COR-L47 (cell line): Measurements from ENCODE around the gene MBD3L1.

Source experiments
- DNase-seq: peaks from one replicate; lab custom pipeline; 2025; lab: John Stamatoyannopoulos, UW

MBD3L1 gene

DNA sequence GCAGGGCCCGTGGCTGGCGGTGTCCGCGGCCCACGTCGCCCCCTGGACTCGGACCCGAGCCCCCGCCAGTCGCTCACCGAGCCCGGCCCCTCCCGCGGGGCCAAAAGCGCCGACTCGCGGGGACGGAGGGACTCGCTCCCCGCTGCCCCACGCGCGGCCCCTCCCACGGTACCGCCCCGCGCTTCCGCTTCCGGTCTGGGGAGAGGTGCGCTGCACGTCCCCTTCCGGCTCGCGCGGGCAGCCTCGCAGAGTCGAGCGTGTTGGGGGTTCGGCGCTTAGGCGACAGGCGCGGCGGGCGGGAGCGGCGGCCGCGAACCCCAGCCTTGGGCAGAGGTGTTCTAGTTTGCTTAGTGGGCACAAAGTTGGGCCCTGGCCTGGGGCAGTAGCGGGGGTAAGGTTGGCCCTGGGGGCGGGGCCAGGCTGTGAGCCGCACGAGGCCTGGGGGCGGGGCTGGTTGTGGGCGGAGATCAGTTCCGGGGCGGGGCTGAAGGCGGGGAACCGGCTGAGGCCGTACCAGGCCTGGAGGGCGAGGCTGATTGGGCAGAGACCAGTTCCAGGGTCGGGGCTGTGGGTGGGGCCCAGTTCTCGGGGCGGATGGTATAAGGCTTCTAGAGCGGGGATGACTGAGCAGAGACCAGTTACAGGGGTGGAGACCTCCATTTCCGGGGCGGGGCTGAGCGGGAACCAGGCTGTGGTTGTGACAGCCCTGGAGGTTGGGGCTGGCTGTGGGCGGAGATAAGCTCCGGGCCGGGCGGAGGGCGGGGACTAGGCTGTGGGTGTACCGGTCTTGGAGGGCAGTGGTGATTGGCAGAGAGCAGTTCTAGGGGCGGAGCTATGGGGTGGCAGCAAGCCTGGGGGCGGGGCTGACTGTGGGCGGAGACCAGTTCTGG lies at the start of gene MBD3L1, which contains the start of gene ZNF558:
TSS of gene MBD3L1 (plus strand) at position 246 of the 890 bp plus-strand sequence. CDS start 10,302 bp downstream, outside the sequence.
TSS of gene ZNF558 (minus strand) at position 173 of the 890 bp plus-strand sequence. CDS start 9,645 bp downstream, outside the sequence.
- peak; percentile 96 for DNase-seq

GRCh38 chr19:8794823-8795222 lies 37.4 kb upstream of the MBD3L1 start:
- DNase-seq = no peak

DNA sequence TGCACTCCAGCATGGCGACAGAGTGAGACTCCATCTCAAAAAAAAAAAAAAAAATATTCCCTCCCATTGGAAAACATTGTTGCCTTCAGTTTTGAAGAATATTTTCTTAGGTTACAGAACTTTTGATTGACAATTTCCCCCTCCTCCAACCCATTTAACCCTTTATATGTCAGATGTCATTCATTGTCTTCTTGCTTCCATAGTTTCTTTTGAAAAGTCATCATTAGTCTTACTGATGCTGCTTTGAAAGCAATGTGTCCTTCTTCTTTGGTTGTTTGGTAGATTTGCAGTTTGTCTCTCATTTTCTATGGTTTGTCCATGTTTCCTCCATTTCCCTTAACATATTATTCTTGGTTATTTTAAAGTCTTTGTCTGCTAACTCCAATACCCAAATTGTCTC lies 25.5 kb upstream of the MBD3L1 start:
- DNase-seq = no peak

- DNase-seq = no peak
These were observed 20.6 kb upstream of the MBD3L1 start for GRCh38 chr19:8811315-8812172.

DNA sequence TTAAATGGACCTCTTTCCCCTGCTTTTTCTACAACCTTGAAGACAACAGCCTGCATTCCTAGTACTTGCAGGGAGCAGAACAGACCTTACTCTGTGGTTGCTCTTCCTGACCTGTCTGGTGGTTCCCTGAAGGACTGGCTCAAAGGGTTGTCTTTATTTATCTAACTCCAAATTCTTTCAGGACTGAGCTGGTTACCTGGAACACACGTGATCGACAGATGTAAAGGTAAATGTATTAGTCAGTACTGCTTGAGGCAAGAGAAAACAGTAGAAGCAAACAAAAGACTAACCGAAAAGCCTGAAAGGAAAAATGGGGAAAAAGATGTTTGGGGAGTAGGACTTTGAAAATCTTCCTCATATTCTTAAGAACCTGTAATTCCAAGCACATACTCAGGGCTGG lies 18.0 kb upstream of the MBD3L1 start:
- no peak for DNase-seq

DNA sequence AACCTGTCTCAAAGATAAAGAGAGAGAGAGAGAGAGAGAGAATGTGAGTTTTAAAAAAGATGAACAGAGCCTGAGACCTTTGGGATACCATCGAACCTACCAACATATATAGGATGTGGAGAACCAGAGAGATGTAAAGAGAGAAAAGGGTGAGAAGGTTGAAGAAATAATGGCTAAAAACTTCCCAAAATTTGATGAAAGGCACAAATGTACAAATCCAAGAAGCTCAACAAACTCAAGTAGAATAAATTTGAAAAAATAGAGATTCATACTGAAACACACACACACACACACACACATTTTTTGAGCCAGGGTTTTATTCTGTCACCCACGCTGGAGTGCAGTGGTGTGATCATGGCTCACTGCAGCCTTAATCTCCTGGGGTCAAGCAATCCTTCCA lies 16.4 kb upstream of the MBD3L1 start:
- no peak for DNase-seq

- DNase-seq = no peak
These were observed 11.9 kb upstream of the MBD3L1 start for GRCh38 chr19:8820234-8820633.

GRCh38 chr19:8821748-8822241 lies 10.4 kb upstream of the MBD3L1 start:
- no peak for DNase-seq

- DNase-seq = no peak
These were observed 5.8 kb upstream of the MBD3L1 start for GRCh38 chr19:8826371-8826770.

DNA sequence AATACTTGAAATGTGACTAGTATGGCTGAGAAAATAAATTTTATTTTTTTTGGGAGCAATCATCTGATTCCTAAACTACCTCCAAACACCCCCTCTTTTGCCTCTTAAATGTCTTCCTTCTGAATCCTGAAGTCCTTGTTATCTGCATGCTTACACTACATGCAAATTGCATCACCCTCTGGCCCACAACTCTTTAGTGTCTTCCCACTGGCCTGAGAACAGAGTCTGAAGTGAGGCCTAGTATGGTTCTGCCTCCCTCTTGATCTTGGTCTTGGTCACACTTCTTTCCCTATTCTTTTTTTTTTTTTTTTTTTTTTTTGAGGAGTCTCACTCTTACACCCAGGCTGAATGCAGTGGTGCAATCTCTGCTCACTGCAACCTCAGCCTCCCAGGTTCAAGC lies 4.9 kb upstream of the MBD3L1 start:
- DNase-seq = no peak

DNA sequence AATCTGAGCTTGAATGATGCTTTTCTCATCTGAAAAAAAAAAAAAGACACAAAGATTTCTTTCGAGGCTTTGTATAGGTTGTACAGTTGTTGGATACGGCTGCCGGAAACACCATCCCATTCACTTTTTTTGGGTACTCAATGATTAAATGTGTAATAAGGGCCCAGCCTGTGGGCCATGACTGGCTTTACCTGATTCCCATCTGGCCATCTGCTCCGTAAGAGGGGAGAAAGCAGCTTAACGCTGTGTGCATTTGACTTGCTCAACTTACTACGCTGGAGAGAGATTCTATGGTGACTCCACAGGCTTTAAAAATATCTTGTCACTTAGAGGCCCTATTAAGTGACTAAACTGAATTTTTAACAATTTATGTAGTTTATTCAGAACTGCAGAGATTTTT lies 804 bp upstream of the MBD3L1 start:
- DNase-seq = no peak

GRCh38 chr19:8831832-8832131 lies 395 bp upstream of the MBD3L1 start:
- peak; percentile 44 for DNase-seq

DNA sequence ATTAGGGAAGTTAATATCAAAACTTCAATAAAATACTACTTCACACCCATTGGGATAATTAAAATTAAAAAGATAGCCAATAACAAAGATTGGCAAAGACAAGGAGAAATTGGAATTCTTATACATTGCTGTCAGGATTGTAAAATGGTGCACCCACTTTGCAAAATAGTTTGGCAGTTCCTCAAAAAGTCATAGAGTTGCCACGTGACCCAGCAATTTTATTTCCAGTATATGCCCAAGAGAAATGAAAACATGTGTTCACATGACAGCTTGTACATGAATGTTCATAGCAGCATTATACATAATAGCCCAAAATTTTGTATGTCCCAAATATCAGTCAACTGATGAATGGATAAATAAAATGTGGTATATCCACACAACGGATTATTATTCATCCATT lies 3.3 kb downstream of the MBD3L1 start:
- no peak for DNase-seq

DNA sequence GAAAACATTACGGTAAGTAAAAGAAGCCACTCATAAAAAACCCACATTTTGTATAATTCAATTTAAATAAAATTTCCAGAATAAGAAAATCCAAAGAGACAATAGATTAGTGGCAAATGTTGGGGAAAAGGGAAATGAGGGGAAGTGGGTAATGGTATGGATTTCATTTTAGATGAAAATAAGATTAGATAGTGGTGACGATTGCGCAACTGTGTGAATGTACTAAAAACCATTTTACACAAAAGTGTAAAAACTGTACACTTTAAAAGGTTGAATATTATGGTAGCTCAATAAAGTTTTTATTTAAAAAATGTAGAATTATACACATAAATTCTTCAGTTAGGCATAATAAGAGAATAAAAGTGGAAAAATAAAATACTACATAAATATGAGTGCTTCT lies 3.7 kb downstream of the MBD3L1 start:
- DNase-seq = no peak

GRCh38 chr19:8840708-8841107 lies 8.5 kb downstream of the MBD3L1 start:
- DNase-seq = no peak

DNA sequence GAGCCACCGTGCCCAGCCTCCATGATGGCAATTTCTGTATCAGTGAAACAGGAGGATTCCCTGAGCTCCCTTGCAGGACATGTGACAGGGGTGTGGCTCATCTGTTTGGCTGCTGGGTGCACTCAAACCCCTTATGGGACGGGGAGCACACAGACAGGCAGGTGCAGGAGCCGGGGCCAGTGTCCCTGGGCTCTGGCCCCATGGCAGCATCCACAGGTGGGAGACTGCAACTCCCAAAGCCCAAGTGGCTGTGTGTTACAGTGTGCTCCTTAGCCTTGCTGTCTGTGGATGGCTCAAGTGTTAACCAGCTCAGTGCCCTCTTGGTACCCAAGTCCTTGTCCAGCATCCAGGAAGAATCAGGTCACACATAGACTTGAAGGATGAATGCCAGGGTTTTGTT lies 14.6 kb downstream of the MBD3L1 start:
- DNase-seq = no peak

DNA sequence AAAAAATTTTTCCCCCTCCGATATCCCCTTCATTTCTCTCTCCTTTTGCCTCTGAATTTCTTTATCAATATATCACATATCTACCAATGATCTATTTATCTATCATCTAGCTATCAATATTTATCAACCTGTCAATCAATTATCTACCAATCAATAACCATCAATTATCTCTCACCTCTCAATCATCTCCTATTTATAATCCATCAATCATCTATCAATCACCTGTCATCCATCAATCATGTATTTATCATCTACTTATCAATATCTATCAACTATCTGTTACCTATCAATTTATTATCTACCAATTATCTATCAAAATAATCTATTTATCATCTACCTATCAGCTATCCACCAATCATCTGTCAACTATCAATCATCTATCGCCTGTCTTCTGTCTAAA lies 17.1 kb downstream of the MBD3L1 start:
- no peak for DNase-seq

DNA sequence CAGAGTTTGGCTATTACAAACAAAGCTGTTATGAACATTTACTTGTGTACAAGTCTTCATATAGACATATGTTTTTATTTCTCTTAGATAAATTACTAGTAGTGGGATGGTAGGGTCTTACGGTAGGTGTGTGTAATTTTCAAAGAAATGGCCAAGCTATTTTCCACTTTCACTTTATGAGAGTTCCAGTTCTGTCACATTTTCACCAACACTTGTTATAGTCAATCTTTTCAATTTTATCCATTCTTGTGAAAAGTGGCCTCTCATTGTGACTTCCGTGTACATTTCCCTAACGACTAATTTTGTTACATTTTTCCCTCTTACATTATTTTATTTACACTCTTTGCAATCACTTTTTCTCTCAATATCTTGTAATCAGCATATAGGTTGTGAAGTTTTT lies 18.3 kb downstream of the MBD3L1 start:
- DNase-seq = no peak

DNA sequence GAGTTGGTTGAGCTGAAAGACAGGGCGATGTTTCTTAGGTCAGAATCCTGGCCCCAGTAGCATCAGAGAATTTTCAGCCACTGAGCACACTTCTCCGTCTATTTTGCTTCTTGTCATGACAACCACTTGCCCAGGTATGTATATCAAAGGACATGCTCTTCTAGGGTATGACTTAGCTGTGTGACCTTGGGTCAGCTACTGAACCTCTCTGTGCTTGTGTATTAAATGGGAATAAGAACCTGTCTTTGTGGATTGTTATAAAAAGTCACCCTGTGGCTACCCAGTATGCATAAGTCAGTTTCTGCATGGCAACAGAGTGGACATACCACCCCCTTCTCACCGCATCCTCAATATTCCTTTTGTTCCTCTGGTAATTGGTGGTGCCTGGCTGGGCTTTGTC lies 26.1 kb downstream of the MBD3L1 start:
- no peak for DNase-seq

- no peak for DNase-seq
These were observed 34.2 kb downstream of the MBD3L1 start for GRCh38 chr19:8866344-8866743.

GRCh38 chr19:8877854-8878705 lies 45.9 kb downstream of the MBD3L1 start:
- DNase-seq = no peak
